Measurements from ENCODE around the gene ZSCAN21.

Gene ZSCAN21

DNA sequence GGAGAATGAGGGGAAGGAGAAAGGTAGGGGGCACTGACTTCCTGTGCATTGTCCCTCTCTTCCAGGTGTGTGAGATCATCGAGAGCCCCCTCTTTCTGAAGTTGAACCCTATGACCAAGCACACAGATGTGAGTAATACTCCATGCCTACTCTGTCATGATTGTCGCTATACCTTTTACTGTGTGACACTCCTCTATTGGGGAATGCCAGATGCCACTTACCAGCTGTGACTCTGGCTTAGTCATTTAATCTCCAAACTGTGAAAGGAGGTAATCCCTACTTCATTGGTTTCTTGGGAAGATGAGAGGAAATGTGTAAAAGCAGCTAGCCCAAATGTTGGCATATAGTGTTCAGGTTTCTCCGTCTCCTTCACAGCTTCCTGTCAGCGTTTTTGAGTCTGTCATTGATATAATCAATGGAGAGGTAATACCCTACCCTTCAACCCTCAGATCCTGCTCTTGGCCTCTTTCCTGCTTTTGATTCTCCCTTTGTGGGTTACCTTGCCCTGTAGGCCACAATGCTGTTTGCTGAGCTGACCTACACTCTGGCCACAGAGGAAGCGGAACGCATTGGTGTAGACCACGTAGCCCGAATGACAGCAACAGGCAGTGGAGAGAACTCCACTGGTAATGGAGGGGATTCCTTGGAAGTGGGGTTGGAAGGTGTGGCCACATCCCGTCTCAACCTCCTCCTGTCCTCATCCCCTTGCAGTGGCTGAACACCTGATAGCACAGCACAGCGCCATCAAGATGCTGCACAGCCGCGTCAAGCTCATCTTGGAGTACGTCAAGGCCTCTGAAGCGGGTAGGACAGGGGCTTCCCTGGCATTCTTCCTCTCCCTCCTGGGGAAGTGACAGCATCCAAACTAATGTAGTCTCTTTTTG, 41.2 kb downstream of the ZSCAN21 start:
- no peak for DNase-seq (ENCODE audit: low read depth)
- Histone ChIP-seq H3K9me3 (ENCODE audit: control insufficient read depth, low read length) (no peaks in the 10 kb centered on the region), H3K27me3 (replicated peaks; ENCODE audit: control insufficient read depth, insufficient read depth, low read length) (no peaks in the 10 kb centered on the region), H3K9ac (ENCODE audit: low read length) (no peak overlapping the region), H3K4me3 (ENCODE audit: low read length) (no peak overlapping the region), H3K36me3 (ENCODE audit: control insufficient read depth, insufficient read depth, low read length, severe bottlenecking) (peaks cover 55% of the 10 kb centered on the region), H3K4me1 (ENCODE audit: control insufficient read depth, insufficient read depth, low read length) (peaks cover 42% of the 10 kb centered on the region)

DNA sequence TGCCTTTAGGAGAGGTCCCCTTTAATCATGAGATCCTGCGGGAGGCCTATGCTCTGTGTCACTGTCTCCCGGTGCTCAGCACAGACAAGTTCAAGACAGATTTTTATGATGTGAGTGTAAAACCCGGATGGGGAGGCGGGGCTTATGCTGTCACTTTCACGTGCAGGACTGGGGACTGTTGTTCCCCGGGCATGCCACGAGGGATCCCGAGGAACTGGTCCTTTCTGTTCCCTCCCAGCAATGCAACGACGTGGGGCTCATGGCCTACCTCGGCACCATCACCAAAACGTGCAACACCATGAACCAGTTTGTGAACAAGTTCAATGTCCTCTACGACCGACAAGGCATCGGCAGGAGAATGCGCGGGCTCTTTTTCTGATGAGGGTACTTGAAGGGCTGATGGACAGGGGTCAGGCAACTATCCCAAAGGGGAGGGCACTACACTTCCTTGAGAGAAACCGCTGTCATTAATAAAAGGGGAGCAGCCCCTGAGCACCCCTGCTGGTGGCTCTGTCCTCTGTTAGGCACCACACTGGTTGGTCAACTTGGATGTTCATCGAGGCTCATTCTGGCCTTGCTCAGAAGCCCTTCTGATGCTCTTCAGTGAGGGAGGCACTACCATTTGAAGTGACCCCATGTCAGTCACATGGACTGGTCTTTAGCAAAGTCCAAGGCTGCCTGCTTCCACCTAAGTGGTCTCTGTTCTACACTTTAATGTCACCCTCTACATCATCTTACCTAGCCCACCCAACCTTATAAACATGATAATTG, 42.0 kb downstream of the ZSCAN21 start:
- Histone ChIP-seq H3K9ac (ENCODE audit: low read length) (no peak overlapping the region), H3K9me3 (ENCODE audit: control insufficient read depth, low read length) (no peaks in the 10 kb centered on the region), H3K4me1 (ENCODE audit: control insufficient read depth, insufficient read depth, low read length) (peaks cover 42% of the 10 kb centered on the region), H3K36me3 (ENCODE audit: control insufficient read depth, insufficient read depth, low read length, severe bottlenecking) (peaks cover 63% of the 10 kb centered on the region), H3K27me3 (replicated peaks; ENCODE audit: control insufficient read depth, insufficient read depth, low read length) (no peaks in the 10 kb centered on the region), H3K4me3 (ENCODE audit: low read length) (no peak overlapping the region)
- no peak for DNase-seq (ENCODE audit: low read depth)

DNA sequence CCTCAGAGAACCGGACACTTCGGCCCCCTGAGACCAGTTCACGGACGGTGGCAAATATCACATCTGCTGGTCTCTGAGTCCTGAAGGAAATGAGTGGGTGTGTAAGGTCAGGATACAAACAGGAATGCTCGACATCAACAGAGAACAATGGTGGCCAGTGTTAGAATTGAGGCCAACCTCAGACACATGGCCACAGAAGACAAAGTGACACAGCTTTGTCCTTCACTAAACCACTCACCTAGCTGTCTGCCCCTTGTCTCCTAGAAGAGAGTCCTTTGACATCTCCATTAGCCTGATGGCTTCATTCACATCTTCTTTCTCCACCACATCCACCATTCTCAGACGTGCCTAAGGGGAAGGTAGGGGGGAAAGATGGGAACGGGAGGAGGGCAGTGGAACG, 43.5 kb downstream of the ZSCAN21 start:
- Histone ChIP-seq H3K27me3 (replicated peaks; ENCODE audit: control insufficient read depth, insufficient read depth, low read length) (no peaks in the 10 kb centered on the region), H3K4me1 (ENCODE audit: control insufficient read depth, insufficient read depth, low read length) (peaks cover 40% of the 10 kb centered on the region), H3K36me3 (ENCODE audit: control insufficient read depth, insufficient read depth, low read length, severe bottlenecking) (peaks cover 76% of the 10 kb centered on the region), H3K4me3 (ENCODE audit: low read length) (no peak overlapping the region), H3K9ac (ENCODE audit: low read length) (no peak overlapping the region), H3K9me3 (ENCODE audit: control insufficient read depth, low read length) (no peaks in the 10 kb centered on the region)
- no peak for DNase-seq (ENCODE audit: low read depth)

DNA sequence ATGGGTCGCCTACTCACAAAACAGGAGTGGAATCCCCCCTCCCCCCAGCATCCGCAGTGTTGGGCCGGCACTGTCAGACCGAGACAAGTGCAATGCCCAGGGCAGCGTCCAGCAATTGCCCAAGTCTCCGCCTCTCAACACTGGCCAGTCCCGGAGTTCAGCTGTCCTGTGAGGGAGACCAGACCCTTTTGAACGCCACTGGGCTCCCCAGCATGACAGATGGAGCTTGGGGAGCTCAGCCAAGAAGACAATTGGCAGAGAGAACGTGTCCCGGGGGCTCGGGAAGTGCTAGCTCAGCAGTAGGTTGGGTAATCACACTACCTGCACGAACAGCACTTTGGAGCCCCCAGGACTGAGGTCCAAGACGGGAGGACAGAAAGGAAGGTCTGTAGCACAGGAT, 43.9 kb downstream of the ZSCAN21 start:
- Histone ChIP-seq H3K9me3 (ENCODE audit: control insufficient read depth, low read length) (no peaks in the 10 kb centered on the region), H3K27me3 (replicated peaks; ENCODE audit: control insufficient read depth, insufficient read depth, low read length) (no peaks in the 10 kb centered on the region), H3K36me3 (ENCODE audit: control insufficient read depth, insufficient read depth, low read length, severe bottlenecking) (peaks cover 80% of the 10 kb centered on the region), H3K4me1 (ENCODE audit: control insufficient read depth, insufficient read depth, low read length) (peaks cover 36% of the 10 kb centered on the region), H3K9ac (ENCODE audit: low read length) (no peak overlapping the region), H3K4me3 (ENCODE audit: low read length) (no peak overlapping the region)
- DNase-seq (ENCODE audit: low read depth), result no peak

DNA sequence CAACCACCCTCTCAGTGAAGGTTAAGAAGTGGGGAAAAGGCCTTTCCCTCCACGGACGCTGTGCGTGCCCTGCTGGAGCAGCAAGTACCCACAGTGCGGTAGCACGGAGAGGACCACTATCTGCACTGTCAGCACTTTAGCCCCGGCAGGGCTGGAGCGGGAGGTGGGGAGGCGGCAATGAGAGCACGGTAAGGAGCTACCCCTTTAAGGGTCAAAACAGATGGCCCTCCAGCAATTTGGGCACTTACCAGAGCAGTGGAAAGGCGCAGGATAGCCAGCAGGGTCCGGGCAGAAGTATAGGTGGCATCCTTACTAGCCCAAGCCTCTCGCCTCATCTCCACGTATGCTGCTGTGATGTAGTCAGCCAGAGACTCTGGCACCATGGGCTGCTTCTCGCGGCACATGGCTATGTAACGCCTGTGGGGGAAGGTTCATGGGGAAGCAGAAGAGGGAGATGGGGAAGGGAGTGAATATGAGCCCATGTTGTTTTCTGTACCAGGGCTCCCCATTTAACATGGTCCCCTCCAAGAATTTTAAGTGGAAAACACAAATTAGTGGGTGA, 44.4 kb downstream of the ZSCAN21 start:
- Histone ChIP-seq H3K9me3 (ENCODE audit: control insufficient read depth, low read length) (no peaks in the 10 kb centered on the region), H3K36me3 (ENCODE audit: control insufficient read depth, insufficient read depth, low read length, severe bottlenecking) (peaks cover 86% of the 10 kb centered on the region), H3K4me1 (ENCODE audit: control insufficient read depth, insufficient read depth, low read length) (peaks cover 35% of the 10 kb centered on the region), H3K4me3 (ENCODE audit: low read length) (no peak overlapping the region), H3K9ac (ENCODE audit: low read length) (no peak overlapping the region), H3K27me3 (replicated peaks; ENCODE audit: control insufficient read depth, insufficient read depth, low read length) (no peaks in the 10 kb centered on the region)
- no peak for DNase-seq (ENCODE audit: low read depth)

DNA sequence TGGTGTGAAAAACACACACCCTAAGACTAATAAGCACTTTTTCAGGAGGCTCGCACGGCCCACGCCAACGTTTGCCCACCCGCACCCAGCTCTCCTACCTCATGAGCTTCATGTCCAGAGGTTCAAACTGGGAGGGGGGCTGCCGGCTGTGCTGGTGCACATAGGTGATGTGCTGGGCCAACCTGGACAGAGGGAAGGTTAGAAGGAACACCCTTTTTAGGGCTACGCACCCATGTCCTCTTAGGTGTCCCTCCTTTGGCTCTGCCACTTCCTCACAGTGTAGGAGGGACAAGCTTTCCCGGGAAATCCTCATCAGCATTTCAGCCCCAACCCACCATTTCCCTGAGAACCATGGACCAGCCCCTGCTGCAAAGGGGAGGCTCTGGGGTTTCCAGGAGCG, 45.7 kb downstream of the ZSCAN21 start:
- H3K9me3 ChIP-seq (ENCODE audit: control insufficient read depth, low read length), result no peaks in the 10 kb centered on the region
- no peaks in the 10 kb centered on the region for H3K27me3 ChIP-seq (replicated peaks; ENCODE audit: control insufficient read depth, insufficient read depth, low read length)
- H3K4me3 ChIP-seq (ENCODE audit: low read length), result no peak overlapping the region
- no peak for DNase-seq (ENCODE audit: low read depth)
- peaks cover 36% of the 10 kb centered on the region for H3K4me1 ChIP-seq (ENCODE audit: control insufficient read depth, insufficient read depth, low read length)
- peaks cover 90% of the 10 kb centered on the region for H3K36me3 ChIP-seq (ENCODE audit: control insufficient read depth, insufficient read depth, low read length, severe bottlenecking)
- H3K9ac ChIP-seq (ENCODE audit: low read length), result no peak overlapping the region

DNA sequence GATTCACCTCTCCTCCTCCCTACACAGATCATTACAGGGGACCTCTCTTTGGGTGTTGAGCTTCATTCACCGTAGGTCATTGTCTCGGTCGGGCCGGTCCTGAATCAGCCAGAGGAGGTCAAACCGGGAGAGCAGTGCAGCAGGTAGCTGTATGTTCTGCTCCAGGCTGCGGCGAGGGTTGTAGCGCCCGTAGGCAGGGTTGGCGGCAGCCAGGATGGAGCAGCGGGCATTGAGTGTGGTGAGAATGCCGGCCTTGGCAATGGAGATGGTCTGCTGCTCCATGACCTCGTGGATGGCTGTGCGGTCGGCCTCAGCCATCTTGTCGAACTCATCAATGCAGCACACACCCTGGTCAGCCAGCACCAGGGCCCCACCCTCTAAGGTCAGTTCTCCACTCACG, 46.1 kb downstream of the ZSCAN21 start:
- no peak for DNase-seq (ENCODE audit: low read depth)
- Histone ChIP-seq H3K9me3 (ENCODE audit: control insufficient read depth, low read length) (no peaks in the 10 kb centered on the region), H3K27me3 (replicated peaks; ENCODE audit: control insufficient read depth, insufficient read depth, low read length) (no peaks in the 10 kb centered on the region), H3K4me1 (ENCODE audit: control insufficient read depth, insufficient read depth, low read length) (peaks cover 36% of the 10 kb centered on the region), H3K4me3 (ENCODE audit: low read length) (no peak overlapping the region), H3K9ac (ENCODE audit: low read length) (no peak overlapping the region), H3K36me3 (ENCODE audit: control insufficient read depth, insufficient read depth, low read length, severe bottlenecking) (peaks cover 86% of the 10 kb centered on the region)

DNA sequence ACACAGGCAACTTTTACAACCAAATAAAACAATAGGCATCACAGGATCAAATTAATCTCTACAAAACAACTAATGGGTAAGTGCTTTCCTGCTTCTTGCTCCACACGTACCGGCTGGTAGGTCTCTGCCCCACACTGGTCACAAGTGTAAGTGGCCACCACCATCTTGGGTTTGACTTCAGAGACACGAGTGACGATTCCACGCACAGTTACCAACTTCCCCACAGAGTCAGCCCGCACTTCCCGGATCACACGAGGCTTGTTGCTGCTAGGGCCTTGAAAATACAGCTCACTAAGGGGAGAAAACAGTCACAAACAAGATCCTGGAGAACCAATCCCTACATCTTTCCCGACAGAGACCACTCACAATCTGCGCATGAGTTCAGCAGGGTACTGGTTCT, 49.3 kb downstream of the ZSCAN21 start:
- H3K4me1 ChIP-seq (ENCODE audit: control insufficient read depth, insufficient read depth, low read length), result peaks cover 20% of the 10 kb centered on the region
- DNase-seq (ENCODE audit: low read depth), result no peak
- peaks cover 54% of the 10 kb centered on the region for H3K36me3 ChIP-seq (ENCODE audit: control insufficient read depth, insufficient read depth, low read length, severe bottlenecking)
- no peak overlapping the region for H3K4me3 ChIP-seq (ENCODE audit: low read length)
- H3K9me3 ChIP-seq (ENCODE audit: control insufficient read depth, low read length), result no peaks in the 10 kb centered on the region
- H3K27me3 ChIP-seq (replicated peaks; ENCODE audit: control insufficient read depth, insufficient read depth, low read length), result no peaks in the 10 kb centered on the region
- no peak overlapping the region for H3K9ac ChIP-seq (ENCODE audit: low read length)

DNA sequence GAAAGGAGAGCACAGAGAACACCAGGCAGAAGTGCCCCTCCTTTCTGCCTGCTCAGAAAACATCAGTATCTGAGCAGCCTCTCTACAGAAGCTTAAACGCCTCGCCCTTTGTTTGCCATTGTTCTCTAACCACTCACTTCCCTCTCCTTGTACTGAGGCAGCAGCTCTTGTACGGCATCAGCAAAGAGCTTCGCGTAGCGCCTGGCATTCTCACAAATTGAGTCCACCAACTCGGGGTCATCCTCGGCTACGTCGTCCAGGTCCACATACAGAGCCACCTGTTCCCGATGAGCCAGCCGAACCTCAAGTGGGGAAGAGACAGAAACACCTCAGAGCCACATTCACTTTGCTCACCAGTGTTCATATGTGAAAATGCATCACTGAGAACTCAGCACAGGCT, 49.9 kb downstream of the ZSCAN21 start:
- no peak for DNase-seq (ENCODE audit: low read depth)
- Histone ChIP-seq H3K36me3 (ENCODE audit: control insufficient read depth, insufficient read depth, low read length, severe bottlenecking) (peaks cover 48% of the 10 kb centered on the region), H3K9me3 (ENCODE audit: control insufficient read depth, low read length) (no peaks in the 10 kb centered on the region)

DNA sequence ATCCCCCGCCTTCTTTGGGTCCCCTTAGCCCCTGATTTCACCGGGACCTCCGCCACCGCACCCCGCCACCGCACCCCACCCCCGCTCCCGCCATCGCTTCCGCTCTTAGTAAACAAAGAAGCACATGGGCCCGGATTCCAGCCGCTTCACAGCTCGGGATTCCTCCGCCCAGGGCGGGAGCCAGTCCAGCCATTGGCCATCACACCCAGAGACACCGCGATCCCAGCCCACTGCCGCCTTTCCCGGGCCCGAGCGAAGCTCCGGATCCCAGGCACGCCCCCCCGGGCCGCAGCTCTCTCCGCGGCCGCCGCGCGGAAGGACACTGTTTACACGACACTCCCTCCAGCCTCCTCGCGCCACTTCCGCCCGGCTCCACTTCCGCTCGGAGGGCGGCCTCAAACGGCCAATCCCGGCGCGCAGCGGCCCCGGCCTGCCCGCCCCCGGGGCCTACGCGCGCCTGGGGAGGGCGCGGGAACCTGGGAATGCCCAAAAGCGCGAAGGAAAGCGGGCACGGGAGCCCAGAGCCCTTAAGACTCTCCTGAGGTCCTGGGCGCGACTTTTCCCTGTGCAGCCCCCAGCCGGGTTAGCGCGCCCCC, 50.9 kb downstream of the ZSCAN21 start:
- H3K4me3 ChIP-seq (ENCODE audit: low read length), result peak overlapping the region; percentile 86
- no peaks in the 10 kb centered on the region for H3K27me3 ChIP-seq (replicated peaks; ENCODE audit: control insufficient read depth, insufficient read depth, low read length)
- peaks cover 40% of the 10 kb centered on the region for H3K36me3 ChIP-seq (ENCODE audit: control insufficient read depth, insufficient read depth, low read length, severe bottlenecking)
- DNase-seq (ENCODE audit: low read depth), result peak; percentile 99
- peaks cover 16% of the 10 kb centered on the region for H3K4me1 ChIP-seq (ENCODE audit: control insufficient read depth, insufficient read depth, low read length)
- peak overlapping the region; percentile 85 for H3K9ac ChIP-seq (ENCODE audit: low read length)
- no peaks in the 10 kb centered on the region for H3K9me3 ChIP-seq (ENCODE audit: control insufficient read depth, low read length)

More for the DNA sequence above, 49.9 kb downstream of the ZSCAN21 start:
- H3K4me3 ChIP-seq (ENCODE audit: low read length), result peak overlapping the region; percentile 86
- H3K9ac ChIP-seq (ENCODE audit: low read length), result peak overlapping the region; percentile 85
- no peaks in the 10 kb centered on the region for H3K27me3 ChIP-seq (replicated peaks; ENCODE audit: control insufficient read depth, insufficient read depth, low read length)
- H3K4me1 ChIP-seq (ENCODE audit: control insufficient read depth, insufficient read depth, low read length), result peaks cover 16% of the 10 kb centered on the region
